GM12873 (cell line): ENCODE measurements around the gene CPB2.
A peak's percentile ranks its signal among the peaks of the same experiment; 100 is the strongest.

ENCODE experiments used
- TF ChIP-seq, protein P1 (sequence below): IDR thresholded peaks from 2 replicates; pipeline ENCODE4 v1.5.1; 2012; ENCODE audit warnings: low read depth, mild to moderate bottlenecking, moderate library complexity, low read length, control low read depth; ENCODE audit not compliant: insufficient read depth; ENCODE audit errors: missing control alignments

The CPB2 gene

GRCh38 chr13:46059405-46059804, 45.4 kb downstream of the CPB2 start:
- TF ChIP-seq, protein P1, sequence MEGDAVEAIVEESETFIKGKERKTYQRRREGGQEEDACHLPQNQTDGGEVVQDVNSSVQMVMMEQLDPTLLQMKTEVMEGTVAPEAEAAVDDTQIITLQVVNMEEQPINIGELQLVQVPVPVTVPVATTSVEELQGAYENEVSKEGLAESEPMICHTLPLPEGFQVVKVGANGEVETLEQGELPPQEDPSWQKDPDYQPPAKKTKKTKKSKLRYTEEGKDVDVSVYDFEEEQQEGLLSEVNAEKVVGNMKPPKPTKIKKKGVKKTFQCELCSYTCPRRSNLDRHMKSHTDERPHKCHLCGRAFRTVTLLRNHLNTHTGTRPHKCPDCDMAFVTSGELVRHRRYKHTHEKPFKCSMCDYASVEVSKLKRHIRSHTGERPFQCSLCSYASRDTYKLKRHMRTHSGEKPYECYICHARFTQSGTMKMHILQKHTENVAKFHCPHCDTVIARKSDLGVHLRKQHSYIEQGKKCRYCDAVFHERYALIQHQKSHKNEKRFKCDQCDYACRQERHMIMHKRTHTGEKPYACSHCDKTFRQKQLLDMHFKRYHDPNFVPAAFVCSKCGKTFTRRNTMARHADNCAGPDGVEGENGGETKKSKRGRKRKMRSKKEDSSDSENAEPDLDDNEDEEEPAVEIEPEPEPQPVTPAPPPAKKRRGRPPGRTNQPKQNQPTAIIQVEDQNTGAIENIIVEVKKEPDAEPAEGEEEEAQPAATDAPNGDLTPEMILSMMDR, result no peak

GRCh38 chr13:46058268-46058667, 46.6 kb downstream of the CPB2 start:
- TF ChIP-seq, protein P1, result no peak

DNA sequence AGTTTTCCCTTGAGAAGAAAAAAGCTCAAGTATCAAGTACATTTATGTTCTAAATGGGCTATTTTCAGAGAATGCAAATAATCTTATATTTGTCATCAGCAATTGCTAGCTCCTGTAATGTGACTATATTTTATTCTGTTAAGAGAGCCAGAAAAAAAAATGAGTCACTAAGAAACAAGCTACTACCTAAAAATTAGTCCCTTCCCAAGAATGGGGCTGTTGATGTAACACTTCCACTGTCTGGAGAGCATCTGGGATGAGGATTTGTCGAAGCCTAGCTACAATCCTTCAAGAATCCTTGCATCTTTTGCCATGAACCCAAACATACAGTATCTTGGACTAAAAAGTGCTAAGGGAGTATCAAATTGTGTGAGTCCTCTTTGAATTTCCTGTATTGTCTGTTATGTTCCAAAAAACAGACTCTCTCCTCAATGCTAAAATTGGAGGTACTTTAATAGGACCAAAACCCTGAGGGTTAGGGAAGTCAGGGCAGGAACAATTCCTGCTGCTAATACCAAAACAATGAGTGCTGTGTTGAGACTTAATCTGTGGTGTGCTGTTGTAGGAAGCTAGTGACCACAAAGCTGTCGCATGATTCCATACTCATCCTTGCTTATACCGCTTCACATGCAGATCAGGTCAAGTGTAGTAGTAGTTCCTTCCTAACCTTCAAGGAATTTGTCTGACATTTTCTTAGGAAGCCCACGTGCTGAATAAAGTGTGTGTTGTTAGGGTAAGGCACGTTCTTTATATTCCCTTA, 47.4 kb downstream of the CPB2 start:
- TF ChIP-seq, protein P1, result no peak

DNA sequence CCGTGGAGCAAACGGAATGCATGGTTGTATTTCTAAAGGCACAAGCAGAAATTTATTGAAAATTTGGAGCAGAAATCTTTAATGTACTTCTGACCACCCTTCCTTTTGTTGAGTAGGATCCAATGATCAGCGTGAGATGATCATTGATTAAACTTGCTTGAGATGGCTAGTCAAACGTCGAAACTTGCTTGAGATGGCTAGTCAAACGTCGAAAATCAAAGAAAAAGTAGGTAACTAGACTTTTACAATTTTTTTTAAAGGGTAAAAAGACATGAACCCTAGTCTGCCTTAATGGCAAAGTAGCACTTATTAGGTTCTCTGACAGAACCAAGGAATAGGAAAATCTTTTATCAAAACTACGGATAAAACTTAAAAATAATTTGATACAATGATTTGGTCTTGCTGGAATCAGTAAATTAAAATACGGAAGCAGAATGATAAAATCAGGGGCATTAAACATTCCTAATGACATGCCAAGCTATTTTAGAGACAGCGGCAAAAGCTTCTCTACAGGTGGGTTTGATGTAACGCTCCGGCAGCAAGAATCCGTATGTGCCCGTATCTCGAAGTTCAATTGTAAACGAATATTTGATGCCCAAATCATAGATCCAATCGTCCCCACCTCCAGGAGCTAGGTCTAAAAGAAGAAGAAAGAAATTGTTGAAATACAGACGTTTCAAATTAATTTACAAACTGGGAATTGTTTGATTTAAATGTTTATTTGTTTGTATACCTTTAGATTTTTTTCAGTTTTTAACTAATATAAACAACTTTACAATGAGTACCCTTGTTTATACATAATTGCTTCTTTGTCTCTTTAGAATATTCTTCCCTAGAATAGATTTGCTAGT, 51.4 kb downstream of the CPB2 start:
- TF ChIP-seq, protein P1, result no peak

GRCh38 chr13:46052319-46053161, 52.3 kb downstream of the CPB2 start, which contains the start of gene ZC3H13:
Gene ZC3H13 (minus strand): TSS chr13:46052746. CDS start chr13:46045507, 7,239 bp downstream.
- TF ChIP-seq, protein P1, result peak; percentile 56

DNA sequence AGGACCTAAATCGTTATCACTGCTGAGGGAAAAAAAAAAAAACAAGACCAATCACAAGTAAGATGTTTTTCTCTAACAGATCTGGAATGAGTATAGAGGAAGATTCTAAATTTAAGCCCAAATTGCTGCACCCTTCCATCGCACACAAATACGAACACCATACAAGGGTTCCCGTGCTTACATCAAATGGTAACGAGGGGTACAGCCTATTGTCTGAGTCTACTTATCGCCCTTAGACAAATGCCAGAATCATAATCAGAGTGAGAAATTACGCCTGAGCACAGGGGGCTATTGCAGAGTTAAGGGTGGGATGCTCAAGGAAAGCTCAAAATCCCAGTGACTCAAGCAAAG, 52.9 kb downstream of the CPB2 start:
- TF ChIP-seq, protein P1, result no peak
